Measurements from ENCODE around the gene PIK3CG. TPM values are rescaled to one million over a fixed set of nuclear protein-coding genes. Genes with fewer than 3 reads are reported as not detected.

PIK3CG gene
- total RNA-seq, 1 donor from 2014 or later, result not detected

- no peak for TF ChIP-seq CTCF (IDR thresholded peaks at IDR 0.05; ENCODE audit: unreplicated experiment)
- Mint-ChIP-seq H3K27me3 (peaks cover 14% of the 10 kb centered on the region), H3K27ac (peak overlapping the region; percentile 67), H3K36me3 (ENCODE audit: insufficient read depth) (no peaks in the 10 kb centered on the region), H3K4me3 (ENCODE audit: low read depth) (no peak overlapping the region), H3K9me3 (ENCODE audit: low read depth) (peaks cover 5% of the 10 kb centered on the region), H3K4me1 (ENCODE audit: low read depth) (no peaks in the 10 kb centered on the region)
- DNase-seq (ENCODE audit: low spot score, unreplicated experiment), result no peak
These were observed 36.9 kb downstream of the PIK3CG start for GRCh38 chr7:106901828-106902441.

GRCh38 chr7:106905734-106906133 is 40.7 kb downstream of the PIK3CG start:
- H3K36me3 Mint-ChIP-seq (ENCODE audit: insufficient read depth), result no peaks in the 10 kb centered on the region
- DNase-seq (ENCODE audit: low spot score, unreplicated experiment), result no peak
- no peak for TF ChIP-seq CTCF (IDR thresholded peaks at IDR 0.05; ENCODE audit: unreplicated experiment)
- no peaks in the 10 kb centered on the region for H3K4me1 Mint-ChIP-seq (ENCODE audit: low read depth)
- H3K9me3 Mint-ChIP-seq (ENCODE audit: low read depth), result no peaks in the 10 kb centered on the region
- no peak overlapping the region for H3K27ac Mint-ChIP-seq
- no peak overlapping the region for H3K4me3 Mint-ChIP-seq (ENCODE audit: low read depth)
- H3K27me3 Mint-ChIP-seq, result peaks cover 14% of the 10 kb centered on the region

GRCh38 chr7:106911959-106912358 is 46.9 kb downstream of the PIK3CG start:
- H3K36me3 Mint-ChIP-seq (ENCODE audit: insufficient read depth), result no peaks in the 10 kb centered on the region
- no peak for TF ChIP-seq CTCF (IDR thresholded peaks at IDR 0.05; ENCODE audit: unreplicated experiment)
- H3K4me3 Mint-ChIP-seq (ENCODE audit: low read depth), result no peak overlapping the region
- peaks cover 8% of the 10 kb centered on the region for H3K27me3 Mint-ChIP-seq
- no peak overlapping the region for H3K27ac Mint-ChIP-seq
- no peaks in the 10 kb centered on the region for H3K4me1 Mint-ChIP-seq (ENCODE audit: low read depth)
- no peak for DNase-seq (ENCODE audit: low spot score, unreplicated experiment)
- H3K9me3 Mint-ChIP-seq (ENCODE audit: low read depth), result no peaks in the 10 kb centered on the region

- peaks cover 8% of the 10 kb centered on the region for H3K27me3 Mint-ChIP-seq
- H3K4me3 Mint-ChIP-seq (ENCODE audit: low read depth), result no peak overlapping the region
These were observed 49.0 kb downstream of the PIK3CG start for GRCh38 chr7:106914018-106914607.

GRCh38 chr7:106915407-106915806 is 50.3 kb downstream of the PIK3CG start:
- no peaks in the 10 kb centered on the region for H3K4me1 Mint-ChIP-seq (ENCODE audit: low read depth)
- no peak for DNase-seq (ENCODE audit: low spot score, unreplicated experiment)
- no peaks in the 10 kb centered on the region for H3K9me3 Mint-ChIP-seq (ENCODE audit: low read depth)
- TF ChIP-seq CTCF (IDR thresholded peaks at IDR 0.05; ENCODE audit: unreplicated experiment), result no peak
- H3K36me3 Mint-ChIP-seq (ENCODE audit: insufficient read depth), result no peaks in the 10 kb centered on the region
- H3K27ac Mint-ChIP-seq, result no peak overlapping the region
- no peak overlapping the region for H3K4me3 Mint-ChIP-seq (ENCODE audit: low read depth)
- peaks cover 8% of the 10 kb centered on the region for H3K27me3 Mint-ChIP-seq

More at GRCh38 chr7:106914018-106914607, 49.0 kb downstream of the PIK3CG start:
- Mint-ChIP-seq H3K27ac (no peak overlapping the region), H3K36me3 (ENCODE audit: insufficient read depth) (no peaks in the 10 kb centered on the region), H3K9me3 (ENCODE audit: low read depth) (no peaks in the 10 kb centered on the region), H3K4me1 (ENCODE audit: low read depth) (no peaks in the 10 kb centered on the region)
- TF ChIP-seq CTCF (IDR thresholded peaks at IDR 0.05; ENCODE audit: unreplicated experiment), result no peak
- no peak for DNase-seq (ENCODE audit: low spot score, unreplicated experiment)
